Activated naive CD4-positive, alpha-beta T cell treated with anti-CD3 and anti-CD28 coated beads, Interleukin-2, amount 10 ng/mL, durations not matched to agents 7 days and 5 days (primary cell): ENCODE measurements around the gene PHF21A.

Source experiments
- CTCF ChIA-PET: fragments of 350-600 bp; sonication (Branson Sonifier 250); formaldehyde crosslinking; loops from one replicate; lab custom pipeline; 2021; ENCODE audit warnings: antibody characterized with exemption; lab: Charles Lee
- DNase-seq: peaks from one replicate; pipeline ENCODE4 v3.0.0-alpha.2; 2020
- H3K27ac Mint-ChIP-seq: one replicate; pipeline ENCODE4 v1.8.0; 2021; ENCODE audit warnings: mild to moderate bottlenecking, moderate library complexity, mixed read lengths
- H3K27me3 Mint-ChIP-seq: one replicate; pipeline ENCODE4 v1.8.0; 2021; ENCODE audit warnings: mild to moderate bottlenecking, mixed read lengths
- H3K36me3 Mint-ChIP-seq: one replicate; pipeline ENCODE4 v1.8.0; 2021; ENCODE audit warnings: mixed read lengths
- H3K4me1 Mint-ChIP-seq: one replicate; pipeline ENCODE4 v1.8.0; 2021; ENCODE audit warnings: mixed read lengths
- H3K4me3 Mint-ChIP-seq: one replicate; pipeline ENCODE4 v1.8.0; 2021; ENCODE audit warnings: mild to moderate bottlenecking, moderate library complexity, mixed read lengths
- H3K9me3 Mint-ChIP-seq: one replicate; pipeline ENCODE4 v1.8.0; 2021; ENCODE audit warnings: mixed read lengths

The PHF21A gene

DNA sequence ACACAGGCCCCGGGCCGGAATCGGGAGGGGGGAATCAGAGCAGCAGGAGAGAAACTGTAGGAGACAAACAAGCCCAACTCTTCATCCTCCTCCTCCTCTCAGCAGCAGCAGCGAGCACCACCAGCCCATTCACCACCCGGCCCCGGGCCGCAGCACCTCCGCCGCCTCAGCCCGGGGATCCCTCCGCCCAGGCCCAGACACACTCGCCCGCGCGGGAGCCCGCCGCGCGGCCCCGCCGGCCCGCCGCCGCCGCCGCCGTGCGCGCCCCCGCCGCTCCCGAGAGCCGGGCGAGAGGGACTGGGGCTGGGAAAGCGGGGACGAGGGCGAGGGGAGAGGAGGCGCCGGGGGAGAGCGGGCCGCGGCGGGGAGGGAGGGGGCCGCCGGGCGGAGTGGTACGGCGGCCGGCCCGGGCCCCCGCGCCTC is at the start of gene PHF21A:
Gene PHF21A, minus strand, starts transcription at position 154 of the 423 bp plus-strand sequence. CDS start 37,235 bp downstream, outside the sequence.
- DNase-seq, result peak; percentile 91
- H3K9me3 Mint-ChIP-seq, result no peaks in the 10 kb centered on the region
- CTCF ChIA-PET, result no interaction called here
- peaks cover 4% of the 10 kb centered on the region for H3K27me3 Mint-ChIP-seq
- peak within 1 kb of the TSS; percentile 89 for H3K4me3 Mint-ChIP-seq
- peaks cover 43% of the 10 kb centered on the region for H3K4me1 Mint-ChIP-seq
- H3K36me3 Mint-ChIP-seq, result peaks cover 5% of the 10 kb centered on the region
- peak within 1 kb of the TSS; percentile 96 for H3K27ac Mint-ChIP-seq

DNA sequence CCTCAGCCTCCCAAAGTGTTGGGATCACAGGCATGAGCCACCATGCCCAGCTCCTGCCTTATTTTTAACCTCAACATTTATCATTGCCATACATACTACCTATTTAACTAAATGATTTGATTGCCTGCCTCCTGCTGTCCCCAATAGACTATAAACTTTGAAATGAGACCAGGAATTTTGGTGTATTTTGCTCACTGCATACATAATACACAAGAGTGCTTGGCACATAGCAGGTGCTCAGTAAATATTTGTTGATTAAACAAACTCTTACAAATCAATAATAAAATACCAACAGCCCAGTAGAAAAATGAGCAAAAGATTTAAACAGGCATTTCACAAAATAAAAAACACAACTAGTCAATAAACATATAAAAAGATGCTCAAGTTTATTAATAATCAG is 49.5 kb upstream of the PHF21A start:
- no peaks in the 10 kb centered on the region for H3K9me3 Mint-ChIP-seq
- DNase-seq, result no peak
- no peak overlapping the region for H3K27ac Mint-ChIP-seq
- CTCF ChIA-PET, result no interaction called here
- H3K36me3 Mint-ChIP-seq, result no peaks in the 10 kb centered on the region
- peaks cover 37% of the 10 kb centered on the region for H3K27me3 Mint-ChIP-seq
- no peaks in the 10 kb centered on the region for H3K4me1 Mint-ChIP-seq
- no peak overlapping the region for H3K4me3 Mint-ChIP-seq

DNA sequence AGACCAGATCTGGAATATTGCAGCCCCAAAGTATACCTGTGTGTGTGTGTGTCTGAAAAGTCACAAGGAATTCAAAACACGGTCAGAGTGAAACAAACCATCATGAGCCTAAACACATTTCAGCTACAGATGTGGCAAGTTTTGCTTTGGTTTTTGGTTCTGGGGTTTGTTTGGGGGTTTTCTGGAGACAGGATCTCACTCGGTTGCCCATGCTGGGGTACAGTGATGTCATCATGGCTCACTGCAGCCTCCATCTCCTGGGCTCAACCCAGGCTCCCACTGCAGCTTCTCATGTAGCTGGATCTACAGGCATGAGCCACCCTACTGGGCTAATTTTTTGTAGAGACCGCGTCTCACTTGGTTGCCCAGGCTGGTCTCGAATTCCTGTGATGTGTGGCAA is 41.4 kb upstream of the PHF21A start:
- peaks cover 42% of the 10 kb centered on the region for H3K27me3 Mint-ChIP-seq

DNA sequence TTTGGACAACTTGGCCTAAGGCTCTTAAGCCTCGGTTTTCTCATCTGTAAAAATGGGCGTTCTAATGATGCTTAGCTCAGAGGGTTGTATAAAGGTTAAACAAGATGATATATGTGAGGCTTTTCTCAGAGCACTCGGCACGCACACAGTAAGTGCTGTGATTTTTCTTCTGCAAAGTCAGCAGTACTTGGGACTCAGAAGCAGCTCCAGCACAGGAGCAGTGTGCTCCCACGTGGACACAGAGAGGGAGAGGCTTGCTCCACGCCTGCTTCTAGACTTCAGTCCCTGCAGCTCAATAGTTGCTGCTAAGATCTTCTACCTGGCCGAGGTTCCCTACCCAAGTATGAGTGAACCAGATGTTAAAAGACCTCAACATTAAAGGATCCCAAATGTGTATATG is 39.9 kb upstream of the PHF21A start:
- no peak for DNase-seq
- Mint-ChIP-seq H3K4me3 (no peak overlapping the region), H3K27ac (no peak overlapping the region), H3K27me3 (peaks cover 36% of the 10 kb centered on the region), H3K4me1 (no peaks in the 10 kb centered on the region), H3K9me3 (no peaks in the 10 kb centered on the region), H3K36me3 (no peaks in the 10 kb centered on the region)
- CTCF ChIA-PET, result no interaction called here

More for the DNA sequence above, 41.4 kb upstream of the PHF21A start:
- Mint-ChIP-seq H3K4me3 (no peak overlapping the region), H3K27ac (no peak overlapping the region), H3K4me1 (no peaks in the 10 kb centered on the region), H3K36me3 (no peaks in the 10 kb centered on the region), H3K9me3 (no peaks in the 10 kb centered on the region)
- DNase-seq, result no peak
- CTCF ChIA-PET, result no interaction called here

DNA sequence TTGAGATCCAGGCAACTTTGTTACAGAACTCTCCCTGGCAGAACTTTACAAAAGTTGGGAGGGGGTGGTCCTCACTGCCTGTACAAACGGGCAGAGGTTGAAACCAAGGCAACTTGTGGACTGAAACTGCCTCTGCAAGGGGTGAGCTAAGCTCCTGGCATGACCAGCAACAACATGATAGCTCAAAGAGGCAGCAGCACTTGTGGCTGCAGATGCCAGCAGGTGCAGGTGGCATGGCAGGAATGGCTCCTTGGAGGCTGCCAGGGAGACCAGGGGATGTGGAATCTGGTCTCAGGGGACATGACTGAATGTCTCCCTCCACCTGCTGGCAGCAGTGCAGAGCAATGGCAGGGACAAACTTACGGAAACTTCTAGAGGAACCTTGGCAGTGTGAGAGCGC is 38.8 kb upstream of the PHF21A start:
- DNase-seq, result no peak
- H3K4me1 Mint-ChIP-seq, result no peaks in the 10 kb centered on the region
- H3K9me3 Mint-ChIP-seq, result no peaks in the 10 kb centered on the region
- CTCF ChIA-PET, result no interaction called here
- H3K27ac Mint-ChIP-seq, result no peak overlapping the region
- H3K27me3 Mint-ChIP-seq, result peaks cover 34% of the 10 kb centered on the region
- no peaks in the 10 kb centered on the region for H3K36me3 Mint-ChIP-seq
- H3K4me3 Mint-ChIP-seq, result no peak overlapping the region

DNA sequence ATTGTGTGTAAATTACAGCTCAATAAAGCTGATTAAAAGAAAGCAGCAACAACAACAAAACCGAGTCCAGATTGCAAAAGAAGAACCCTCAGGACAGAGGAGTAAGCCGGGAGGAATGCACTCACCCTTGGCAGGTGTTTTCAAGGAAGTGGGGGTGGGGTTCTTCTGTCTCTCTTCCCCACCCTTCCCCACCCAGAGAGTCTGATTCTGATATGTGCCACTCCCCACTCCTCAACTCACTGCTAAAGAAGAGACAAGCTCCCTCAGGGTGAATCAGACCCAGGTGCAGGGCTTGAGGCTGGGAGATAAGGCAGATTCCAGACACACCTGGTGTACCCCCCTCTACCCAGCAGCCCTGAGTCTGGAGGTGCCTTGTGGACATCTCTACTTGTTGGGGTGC is 38.4 kb upstream of the PHF21A start:
- CTCF ChIA-PET, result no interaction called here

DNA sequence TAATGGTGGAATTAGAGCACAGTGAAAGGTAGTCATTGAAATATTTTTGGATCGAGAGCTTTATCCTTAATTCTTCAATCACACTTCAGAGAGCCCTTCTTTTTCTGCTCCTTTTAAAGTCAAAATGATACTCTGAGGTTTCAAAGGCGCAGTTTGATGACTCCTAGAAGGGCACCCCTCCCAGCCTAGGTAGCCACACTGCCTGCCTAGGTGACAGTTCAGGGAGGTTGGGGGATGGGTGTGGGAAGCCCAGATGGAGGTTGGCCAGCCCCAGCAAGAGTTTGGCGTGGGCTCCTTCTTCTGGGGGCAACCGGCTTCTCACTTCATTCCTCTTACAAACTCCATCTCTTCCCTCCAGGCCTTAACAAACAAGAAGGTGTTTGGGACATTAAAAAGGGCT is 28.6 kb upstream of the PHF21A start:
- DNase-seq, result no peak
- no peak overlapping the region for H3K27ac Mint-ChIP-seq
- no peaks in the 10 kb centered on the region for H3K4me1 Mint-ChIP-seq
- no peak overlapping the region for H3K4me3 Mint-ChIP-seq
- H3K9me3 Mint-ChIP-seq, result peaks cover 3% of the 10 kb centered on the region
- no peaks in the 10 kb centered on the region for H3K36me3 Mint-ChIP-seq
- peaks cover 34% of the 10 kb centered on the region for H3K27me3 Mint-ChIP-seq
- CTCF ChIA-PET, result no interaction called here

More for the DNA sequence above, 38.4 kb upstream of the PHF21A start:
- peaks cover 30% of the 10 kb centered on the region for H3K27me3 Mint-ChIP-seq
- no peaks in the 10 kb centered on the region for H3K4me1 Mint-ChIP-seq
- no peak for DNase-seq
- no peak overlapping the region for H3K27ac Mint-ChIP-seq
- no peak overlapping the region for H3K4me3 Mint-ChIP-seq
- no peaks in the 10 kb centered on the region for H3K36me3 Mint-ChIP-seq
- no peaks in the 10 kb centered on the region for H3K9me3 Mint-ChIP-seq

DNA sequence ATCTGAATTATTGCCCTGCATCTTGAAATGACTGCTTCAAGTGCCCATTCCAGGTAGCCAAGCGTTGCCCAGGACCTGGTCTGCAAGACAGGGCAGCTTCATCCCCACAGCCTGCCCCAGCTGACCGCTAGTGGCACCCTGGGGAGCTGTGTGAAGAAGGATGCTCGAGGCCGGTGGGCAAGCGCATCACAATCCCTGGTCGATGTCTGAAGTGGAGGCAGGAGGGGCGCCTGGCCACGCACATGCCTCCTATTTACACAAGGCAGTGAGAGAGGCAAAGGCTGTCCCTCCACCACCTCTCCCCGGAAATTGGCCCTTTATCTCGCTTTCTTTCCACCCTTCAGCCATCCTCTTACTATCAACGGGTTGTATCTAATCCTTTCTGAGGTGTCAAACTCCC is 28.1 kb upstream of the PHF21A start:
- Mint-ChIP-seq H3K36me3 (no peaks in the 10 kb centered on the region), H3K27me3 (peaks cover 37% of the 10 kb centered on the region), H3K9me3 (peaks cover 3% of the 10 kb centered on the region), H3K4me3 (no peak overlapping the region), H3K4me1 (no peaks in the 10 kb centered on the region), H3K27ac (no peak overlapping the region)
- CTCF ChIA-PET, result no interaction called here
- no peak for DNase-seq

DNA sequence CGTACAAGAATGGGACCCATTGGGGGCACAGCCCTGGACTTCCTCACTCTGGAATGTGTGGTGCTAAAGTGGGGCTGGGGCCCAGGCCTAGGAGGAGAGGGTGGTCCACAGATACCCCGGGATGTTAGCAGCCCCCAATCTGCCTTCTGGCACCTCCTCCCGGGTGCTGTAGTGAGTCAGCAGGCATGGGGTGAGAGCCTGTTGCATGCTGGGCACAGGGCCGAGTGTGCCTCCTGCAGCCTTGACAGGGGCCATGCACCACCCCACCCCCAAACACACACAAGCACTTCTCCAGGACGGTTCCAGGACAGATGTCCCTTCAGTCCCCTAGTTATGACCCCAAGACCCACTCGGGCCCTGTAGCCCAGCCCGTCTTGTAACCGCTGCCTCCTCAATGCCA is 23.5 kb upstream of the PHF21A start:
- Mint-ChIP-seq H3K9me3 (no peaks in the 10 kb centered on the region), H3K27me3 (peaks cover 33% of the 10 kb centered on the region), H3K4me3 (no peak overlapping the region), H3K36me3 (no peaks in the 10 kb centered on the region), H3K27ac (no peak overlapping the region), H3K4me1 (no peaks in the 10 kb centered on the region)
- DNase-seq, result no peak
- CTCF ChIA-PET, result no interaction called here

DNA sequence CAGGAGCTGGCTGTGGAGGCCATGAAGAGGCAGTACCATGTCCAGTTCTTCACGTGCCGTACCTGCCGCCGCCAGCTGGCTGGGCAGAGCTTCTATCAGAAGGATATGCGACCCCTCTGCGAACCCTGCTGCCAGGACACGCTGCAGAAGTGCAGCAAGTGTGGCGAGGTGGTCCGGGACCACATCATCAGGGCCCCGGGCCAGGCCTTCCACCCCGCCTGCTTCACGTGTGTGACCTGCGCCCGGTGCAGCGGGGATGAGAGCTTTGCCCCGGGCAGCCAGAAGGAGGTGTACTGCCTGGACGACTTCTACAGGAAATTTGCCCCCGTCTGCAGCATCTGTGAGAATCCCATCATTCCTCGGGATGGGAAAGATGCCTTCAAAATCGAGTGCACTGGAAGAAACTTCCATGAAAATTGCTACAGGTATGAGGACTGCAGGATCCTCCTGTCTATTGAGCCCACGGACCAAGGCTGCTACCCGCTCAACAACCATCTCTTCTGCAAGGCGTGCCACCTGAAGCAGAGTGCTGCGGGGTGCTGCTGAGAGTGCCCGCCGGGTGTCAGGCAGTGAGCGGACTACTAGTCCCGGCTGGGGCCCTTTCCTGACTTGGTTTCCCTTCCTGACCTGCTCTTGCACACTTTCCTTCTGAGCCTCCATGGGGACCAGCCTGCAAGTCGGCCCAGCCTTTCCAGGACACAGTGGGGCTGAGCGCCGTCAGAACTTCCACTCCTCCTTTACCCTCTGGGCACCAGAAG is 22.0 kb upstream of the PHF21A start:
- H3K9me3 Mint-ChIP-seq, result no peaks in the 10 kb centered on the region
- H3K4me1 Mint-ChIP-seq, result no peaks in the 10 kb centered on the region
- no peaks in the 10 kb centered on the region for H3K36me3 Mint-ChIP-seq
- H3K27ac Mint-ChIP-seq, result no peak overlapping the region
- H3K4me3 Mint-ChIP-seq, result no peak overlapping the region
- DNase-seq, result no peak
- peaks cover 20% of the 10 kb centered on the region for H3K27me3 Mint-ChIP-seq
- CTCF ChIA-PET, result no interaction called here

DNA sequence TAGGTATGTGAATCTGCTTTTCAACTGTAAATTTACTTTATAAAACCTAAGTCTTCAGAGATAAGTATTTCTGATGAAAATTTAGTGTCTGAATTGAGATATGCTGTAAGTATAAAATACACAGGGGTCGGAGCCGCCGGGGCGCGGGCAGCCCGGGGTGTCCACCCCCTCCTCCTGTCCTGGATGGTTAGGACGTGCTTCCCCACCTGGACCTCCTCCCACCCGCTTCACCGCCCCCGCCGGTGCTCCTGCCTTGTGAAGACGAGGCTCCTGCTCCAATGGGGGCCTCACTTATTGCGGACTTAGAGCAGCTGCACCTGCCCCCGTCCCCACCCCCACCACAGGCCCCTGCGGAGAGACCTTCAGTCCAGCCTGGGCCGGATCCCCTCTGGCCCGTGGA is 21.3 kb upstream of the PHF21A start:
- H3K4me1 Mint-ChIP-seq, result no peaks in the 10 kb centered on the region
- H3K4me3 Mint-ChIP-seq, result no peak overlapping the region
- CTCF ChIA-PET, result no interaction called here
- no peak for DNase-seq
- no peak overlapping the region for H3K27ac Mint-ChIP-seq
- peaks cover 20% of the 10 kb centered on the region for H3K27me3 Mint-ChIP-seq
- H3K36me3 Mint-ChIP-seq, result no peaks in the 10 kb centered on the region
- no peaks in the 10 kb centered on the region for H3K9me3 Mint-ChIP-seq

DNA sequence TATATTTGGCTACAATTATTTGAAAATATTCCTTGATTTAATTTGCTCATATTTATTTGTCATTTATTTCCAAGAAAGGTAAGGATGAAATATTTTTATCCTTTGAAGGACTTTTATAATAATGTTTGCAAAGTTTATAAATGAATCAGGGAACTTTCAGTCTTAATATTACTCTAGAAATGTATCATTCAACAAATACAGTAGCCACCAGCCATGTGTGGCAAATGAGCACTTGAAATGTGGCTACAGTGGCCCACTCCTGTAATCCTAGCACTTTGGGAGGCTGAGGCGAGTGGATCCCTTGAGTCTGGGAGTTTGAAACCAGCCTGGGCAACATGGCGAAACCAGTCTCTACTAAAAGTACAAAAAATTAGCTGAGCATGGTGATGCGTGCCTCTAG is 20.3 kb upstream of the PHF21A start:
- DNase-seq, result no peak
- Mint-ChIP-seq H3K4me3 (no peak overlapping the region), H3K36me3 (no peaks in the 10 kb centered on the region), H3K27me3 (peaks cover 22% of the 10 kb centered on the region), H3K4me1 (no peaks in the 10 kb centered on the region), H3K9me3 (no peaks in the 10 kb centered on the region), H3K27ac (no peak overlapping the region)
- CTCF ChIA-PET, result no interaction called here

DNA sequence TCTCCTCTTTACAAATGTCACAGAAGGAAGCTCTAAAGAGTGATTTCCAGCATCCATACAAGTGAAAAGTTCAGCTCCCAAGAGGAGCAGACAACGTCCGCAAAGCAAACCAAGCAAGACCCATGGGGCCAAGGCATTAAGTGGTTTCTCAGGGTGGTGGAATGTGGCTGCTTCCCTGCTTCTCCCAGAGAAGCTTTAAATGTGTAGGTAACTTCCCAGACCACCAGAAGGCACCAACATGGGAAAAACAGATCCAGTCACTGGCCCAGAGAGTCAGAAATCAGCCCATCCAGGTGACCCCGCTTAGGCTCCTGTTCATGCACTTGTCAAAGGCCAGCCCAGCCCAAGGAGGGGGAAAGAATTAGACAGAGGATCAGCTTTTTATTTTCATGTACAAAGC is 13.3 kb upstream of the PHF21A start:
- H3K4me3 Mint-ChIP-seq, result no peak overlapping the region
- H3K4me1 Mint-ChIP-seq, result peaks cover 2% of the 10 kb centered on the region
- H3K36me3 Mint-ChIP-seq, result no peaks in the 10 kb centered on the region
- no peak for DNase-seq
- CTCF ChIA-PET, result interaction anchor here (1.0 kb wide), 1 partner anchor 18 kb away, joined by 4 read pairs; no protein-coding TSS in a partner anchor
- H3K27ac Mint-ChIP-seq, result no peak overlapping the region
- no peaks in the 10 kb centered on the region for H3K9me3 Mint-ChIP-seq
- H3K27me3 Mint-ChIP-seq, result peaks cover 30% of the 10 kb centered on the region

DNA sequence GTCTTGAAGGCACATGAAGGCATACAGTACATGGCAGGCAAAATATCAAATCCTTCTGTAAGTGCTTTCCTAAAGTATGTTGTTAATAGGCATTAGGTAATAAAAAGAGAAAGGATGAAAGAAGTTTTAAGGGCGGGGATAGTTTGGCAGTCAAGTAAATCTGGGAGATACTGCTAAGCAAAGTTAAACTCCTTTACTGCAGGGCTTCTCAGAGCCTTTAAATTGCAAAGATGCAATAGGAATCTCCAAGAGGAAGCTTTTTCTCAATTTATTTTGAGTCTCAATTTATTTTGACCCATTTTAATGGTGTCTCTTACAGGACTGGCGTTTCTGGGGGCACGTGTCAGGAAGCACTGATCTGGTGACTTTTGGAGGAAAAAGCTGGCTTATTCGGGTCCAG is 12.8 kb upstream of the PHF21A start:
- DNase-seq, result no peak
- Mint-ChIP-seq H3K27me3 (peaks cover 33% of the 10 kb centered on the region), H3K27ac (no peak overlapping the region), H3K4me3 (no peak overlapping the region), H3K4me1 (peaks cover 4% of the 10 kb centered on the region), H3K9me3 (no peaks in the 10 kb centered on the region), H3K36me3 (no peaks in the 10 kb centered on the region)
- CTCF ChIA-PET, result interaction anchor here (1.0 kb wide), 1 partner anchor 17 kb away, joined by 4 read pairs; no protein-coding TSS in a partner anchor

DNA sequence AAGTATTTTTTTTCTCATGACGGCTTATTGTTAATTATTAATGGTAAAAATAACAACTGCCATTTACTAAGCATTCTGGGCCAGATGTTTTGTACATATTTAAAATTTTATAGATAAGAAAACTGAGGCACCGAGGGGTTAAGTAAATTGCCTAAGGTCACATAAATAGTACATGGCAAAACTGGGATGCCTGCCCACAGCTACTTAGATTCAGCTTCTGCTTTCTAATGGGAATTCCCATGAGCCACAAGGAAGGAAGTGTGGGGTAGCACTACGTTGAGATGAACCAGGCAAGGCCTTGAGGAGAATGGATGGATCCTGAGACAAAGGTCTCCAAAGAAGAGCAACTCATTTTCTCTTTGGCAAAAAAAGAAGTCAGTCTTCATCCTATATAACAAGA is 11.9 kb upstream of the PHF21A start:
- H3K4me3 Mint-ChIP-seq, result no peak overlapping the region
- CTCF ChIA-PET, result no interaction called here
- H3K36me3 Mint-ChIP-seq, result no peaks in the 10 kb centered on the region
- H3K27ac Mint-ChIP-seq, result no peak overlapping the region
- no peak for DNase-seq
- H3K9me3 Mint-ChIP-seq, result no peaks in the 10 kb centered on the region
- peaks cover 4% of the 10 kb centered on the region for H3K4me1 Mint-ChIP-seq
- H3K27me3 Mint-ChIP-seq, result peaks cover 33% of the 10 kb centered on the region
